ENCODE data around the gene LRSAM1.

The LRSAM1 gene

GRCh38 chr9:127450830-127451607 is at the start of gene LRSAM1, which contains the start of gene RPL12:
Gene LRSAM1, plus strand, starts transcription at chr9:127451510. Its CDS starts 3,018 bp downstream, at chr9:127454528.
Gene RPL12, minus strand, starts transcription at chr9:127451406. Its CDS starts 89 bp downstream, at chr9:127451317.
- DNase-seq (ENCODE audit: low read depth in 2 of 2): peak; percentile 95 to 97

GRCh38 chr9:127402401-127403090 is 48.8 kb upstream of the LRSAM1 start:
- no peak for DNase-seq (ENCODE audit: low read depth in 2 of 2)

GRCh38 chr9:127403507-127404192 is 47.7 kb upstream of the LRSAM1 start:
- DNase-seq (ENCODE audit: low read depth in 2 of 2): no peak

- DNase-seq (ENCODE audit: low read depth in 2 of 2): no peak
Observed at GRCh38 chr9:127404631-127405030, 46.7 kb upstream of the LRSAM1 start.

- DNase-seq (ENCODE audit: low read depth in 2 of 2): no peak
Observed at GRCh38 chr9:127405344-127406125, 45.8 kb upstream of the LRSAM1 start.

- no peak for DNase-seq (ENCODE audit: low read depth in 2 of 2)
Observed at GRCh38 chr9:127406799-127407491, 44.4 kb upstream of the LRSAM1 start.

GRCh38 chr9:127407492-127407843 is 43.8 kb upstream of the LRSAM1 start:
- DNase-seq (ENCODE audit: low read depth in 2 of 2): no peak

GRCh38 chr9:127411122-127411521 is 40.2 kb upstream of the LRSAM1 start:
- DNase-seq (ENCODE audit: low read depth in 2 of 2): no peak

GRCh38 chr9:127415141-127415540 is 36.2 kb upstream of the LRSAM1 start:
- no peak for DNase-seq (ENCODE audit: low read depth in 2 of 2)

- DNase-seq (ENCODE audit: low read depth in 2 of 2): no peak
Observed at GRCh38 chr9:127415657-127416056, 35.7 kb upstream of the LRSAM1 start.

- DNase-seq (ENCODE audit: low read depth in 2 of 2): no peak
Observed at GRCh38 chr9:127417131-127418036, 33.9 kb upstream of the LRSAM1 start.

GRCh38 chr9:127418037-127418471 is 33.3 kb upstream of the LRSAM1 start:
- no peak for DNase-seq (ENCODE audit: low read depth in 2 of 2)

GRCh38 chr9:127419348-127419747 is 32.0 kb upstream of the LRSAM1 start:
- no peak for DNase-seq (ENCODE audit: low read depth in 2 of 2)

- DNase-seq (ENCODE audit: low read depth in 2 of 2): no peak
Observed at GRCh38 chr9:127421057-127421456, 30.3 kb upstream of the LRSAM1 start.

GRCh38 chr9:127422133-127422782 is 29.1 kb upstream of the LRSAM1 start:
- no peak for DNase-seq (ENCODE audit: low read depth in 2 of 2)

GRCh38 chr9:127422787-127423186 is 28.5 kb upstream of the LRSAM1 start:
- no peak for DNase-seq (ENCODE audit: low read depth in 2 of 2)

- DNase-seq (ENCODE audit: low read depth in 2 of 2): no peak
Observed at GRCh38 chr9:127423476-127423933, 27.8 kb upstream of the LRSAM1 start.

- peak; percentile 80 to 81 for DNase-seq (ENCODE audit: low read depth in 2 of 2)
Observed at GRCh38 chr9:127423934-127424675, 27.2 kb upstream of the LRSAM1 start, which contains the start of gene ZNF79. Gene ZNF79, plus strand, starts transcription at chr9:127424382. Its CDS starts 406 bp downstream, at chr9:127424788.

GRCh38 chr9:127424676-127424999 is 26.7 kb upstream of the LRSAM1 start:
- no peak for DNase-seq (ENCODE audit: low read depth in 2 of 2)

Measured in activated CD8-positive, alpha-beta memory T cell treated with anti-CD3 and anti-CD28 coated beads for 4 hours (primary cell).